HepG2 (cell line): ENCODE results near the gene CS. TPM values are rescaled to one million over a fixed set of nuclear protein-coding genes. Genes with fewer than 3 reads are reported as not detected.

Experiments
- ATAC-seq: fragments of 200-7000 bp; cut with Tn5 transposase; 3 replicates; pipeline ENCODE4 v1.9.1; 2020; ENCODE audit warnings: mild to moderate bottlenecking, moderate library complexity
- BruUV-seq: library from RNA; stranded (reverse); fragments of 400-500 nt; replicated peaks from 2 replicates; lab custom pipeline; 2021; lab: Mats Ljungman, UMichigan
- CTCF ChIA-PET: fragments of 300-600 bp; formaldehyde crosslinking; extraction: SDS; loops from one replicate; lab custom pipeline; 2021; ENCODE audit warnings: low total read pairs, inconsistent platforms, low intra/inter-chr PET ratio; lab: Yijun Ruan, JAX
- POLR2A ChIA-PET: fragments of 350-600 bp; sonication (Branson Sonifier 250); formaldehyde crosslinking; loops from one replicate; lab custom pipeline; 2020; ENCODE audit warnings: antibody characterized with exemption, inconsistent platforms; lab: Yijun Ruan, JAX
- DNase-seq: peaks from one replicate; pipeline ENCODE4 v3.0.0-alpha.2; 2015; ENCODE audit warnings: low spot score
- FAIRE-seq: peaks from 3 replicates; lab custom pipeline; 2011; peaks lifted over from hg19 to GRCh38; lab: Jason Lieb, UNC
- H2AFZ ChIP-seq: one replicate; pipeline ENCODE4 v1.6.1; 2011; ENCODE audit warnings: low read length, inconsistent platforms
- H3K27ac ChIP-seq: fragments of 300-600 bp; 3 replicates; pipeline ENCODE4 v1.8.0; 2011; ENCODE audit warnings: mixed run types, mild to moderate bottlenecking, mixed read lengths, low read length, inconsistent platforms; ENCODE audit not compliant: insufficient read depth; ENCODE audit errors: extremely low read length
- H3K27me3 ChIP-seq, 2 experiments: fragments of 200-600 bp in 1 of 2; 2 replicates in 1 of 2; 3 replicates in 1 of 2; pipeline versions ENCODE4 v1.6.0 to v1.8.0; 2011; ENCODE audit warnings: low read length in 2 of 2, mild to moderate bottlenecking in 2 of 2, moderate library complexity in 2 of 2, inconsistent platforms in 1 of 2; ENCODE audit not compliant: insufficient read depth in 2 of 2, control insufficient read depth in 1 of 2
- H3K36me3 ChIP-seq, 2 experiments: fragments of 200-600 bp in 1 of 2; replicated peaks in 1 of 2; 2 replicates in 1 of 2; 3 replicates in 1 of 2; pipeline versions ENCODE4 v1.5.1 to v1.8.0; 2011; ENCODE audit warnings: low read length in 2 of 2, inconsistent platforms in 1 of 2; ENCODE audit not compliant: insufficient read depth in 2 of 2, control insufficient read depth in 1 of 2
- H3K4me1 ChIP-seq: 2 replicates; pipeline ENCODE4 v1.5.1; 2012; ENCODE audit warnings: low read length, inconsistent platforms; ENCODE audit not compliant: insufficient read depth
- H3K4me2 ChIP-seq: 2 replicates; pipeline ENCODE4 v1.6.0; 2011; ENCODE audit warnings: low read depth, low read length, inconsistent platforms
- H3K4me3 ChIP-seq, 3 experiments: fragments of 200-600 bp in 1 of 3; sonication (generic), shearing (Covaris generic) in 1 of 3; replicated peaks in 1 of 3; 2 replicates each; pipeline ENCODE4 v1.5.1; 2011 to 2016; ENCODE audit warnings: low read length in 3 of 3, inconsistent platforms in 2 of 3, low read depth in 2 of 3, mild to moderate bottlenecking in 2 of 3, control low read depth in 1 of 3, mixed read lengths in 1 of 3; ENCODE audit not compliant: insufficient read depth in 1 of 3
- H3K79me2 ChIP-seq: one replicate; pipeline ENCODE4 v1.6.1; 2011; ENCODE audit warnings: low read length, inconsistent platforms; ENCODE audit not compliant: insufficient read depth
- H3K9ac ChIP-seq: 2 replicates; pipeline ENCODE4 v1.6.0; 2011; ENCODE audit warnings: mild to moderate bottlenecking, low read depth, low read length, inconsistent platforms; ENCODE audit not compliant: insufficient read depth
- H3K9me3 ChIP-seq: 2 replicates; pipeline ENCODE4 v1.5.1; 2012; ENCODE audit warnings: mild to moderate bottlenecking, low read length
- H4K20me1 ChIP-seq: 2 replicates; pipeline ENCODE4 v1.6.0; 2011; ENCODE audit warnings: inconsistent platforms, mild to moderate bottlenecking, low read length, moderate library complexity; ENCODE audit not compliant: insufficient read depth
- AGO2 ChIP-seq: fragments of 200-400 bp; formaldehyde crosslinking; optimal IDR thresholded peaks from 2 replicates; pipeline ENCODE3; 2017; ENCODE audit warnings: mild to moderate bottlenecking, low read depth, low read length, moderate library complexity
- GATAD2A ChIP-seq: IDR thresholded peaks from 2 replicates; pipeline ENCODE4 v1.6.1; 2016
- PATZ1 ChIP-seq: sonication (generic); formaldehyde crosslinking; IDR thresholded peaks from 2 replicates; pipeline ENCODE4 v1.4.0; 2020; ENCODE audit warnings: missing genetic modification reagents
- RBFOX2 ChIP-seq: fragments of 200-400 bp; formaldehyde crosslinking; IDR thresholded peaks from 2 replicates; pipeline ENCODE4 v1.6.1; 2017; ENCODE audit warnings: low read depth, mild to moderate bottlenecking, low read length
- ZBTB33 ChIP-seq: sonication (generic); formaldehyde crosslinking; IDR thresholded peaks from 2 replicates; pipeline ENCODE4 v1.4.0; 2020; ENCODE audit warnings: missing genetic modification reagents
- ZGPAT ChIP-seq: IDR thresholded peaks from 2 replicates; pipeline ENCODE4 v1.6.1; 2016; ENCODE audit warnings: mild to moderate bottlenecking
- WGBS: methylation state at CpG from one replicate; pipeline ENCODE4 v1.1.6; 2017; ENCODE audit warnings: low lambda C conversion rate; 5-methylcytosine and 5-hydroxymethylcytosine counted together
- in situ Hi-C: cut with HindIII; loops from 2 replicates; pipeline ENCODE4 v1.10.0; 2017; ENCODE audit warnings: low pct_unique_long_range_greater_than_20kb; ENCODE audit not compliant: extremely low pct_ligation_motif_present
- intact Hi-C: fragments of 100-400 bp; cut with micrococcal nuclease; formaldehyde crosslinking; loops from one replicate; pipeline ENCODE4 v1.10.0; 2022; ENCODE audit not compliant: unreplicated experiment
- polyA plus RNA-seq, 8 experiments: library from polyadenylated mRNA; depleted of rRNA in 3 of 8; stranded (reverse) in 7 of 8; unstranded in 1 of 8; fragments of >200 nt; fragmentation: Illumina TruSeq in 4 of 8; extraction: Trizol in 4 of 8; gene quantifications; 2 replicates each; pipeline versions ENCODE4 v1.2.1 to v1.2.3, GENCODE V29; 2011 to 2016; ENCODE audit warnings: low read depth in 4 of 8, missing spikeins in 1 of 8, mixed read lengths in 1 of 8; ENCODE audit not compliant: insufficient read depth in 1 of 8
- total RNA-seq, 5 experiments: library from RNA; depleted of rRNA; stranded (reverse); fragments of >200 nt; fragmentation: Illumina TruSeq; extraction: Trizol; gene quantifications; 2 replicates each; pipeline ENCODE4 v1.2.3, GENCODE V29; 2016; ENCODE audit warnings: low read depth in 1 of 5

The CS gene
- total and polyA plus RNA-seq, 2 of the 13 experiments (the other 11 are each of a cell fraction or from before 2014, with no cell fraction given), result 173 to 175 TPM

GRCh38 chr12:56243731-56244181 is 56.4 kb downstream of the CS start:
- no peak overlapping the region for H3K4me2 ChIP-seq
- POLR2A ChIA-PET, result interaction anchor here (1.0 to 1.5 kb wide), 3 partner anchors 13 to 24 kb away, joined by 3 to 6 read pairs (median 5); partner anchors contain the start of gene RNF41
- ATAC-seq, result no peak
- no peaks in the 10 kb centered on the region for H3K79me2 ChIP-seq
- FAIRE-seq, result no peak
- H3K27me3 ChIP-seq, result no peaks in the 10 kb centered on the region; a peak in 1 of 5 replicates
- peak; percentile 41 for DNase-seq
- H3K4me1 ChIP-seq, result peaks cover 26% of the 10 kb centered on the region
- H3K27ac ChIP-seq, result no peak overlapping the region
- 0 out of 2 replicates have a peak overlapping the region, but pooled peaks have one; percentile 11 for H3K9ac ChIP-seq
- H4K20me1 ChIP-seq, result no peaks in the 10 kb centered on the region
- no peaks in the 10 kb centered on the region for H3K9me3 ChIP-seq
- no TSS peak for BruUV-seq
- peaks cover 32 to 61% of the 10 kb centered on the region in 2 experiments for H3K36me3 ChIP-seq
- intact Hi-C loops, result no loop called here
- in situ Hi-C loops, result no loop called here
- WGBS, result 70% methylated on average over 3 of the region's 3 CpGs
- H3K4me3 ChIP-seq, result no peak overlapping the region
- no peak overlapping the region for H2AFZ ChIP-seq
- TF ChIP-seq PATZ1 (peak; percentile 75; the same call in 1 of the 2 replicates), GATAD2A (CRISPR knock-in tag) (no peak), ZBTB33 (peak; percentile 82)
- TF ChIP-seq, all 625 proteins: peak for 2
- CTCF ChIA-PET, result no interaction called here

GRCh38 chr12:56242986-56243385 is 57.1 kb downstream of the CS start:
- no peaks in the 10 kb centered on the region for H3K79me2 ChIP-seq
- no peak overlapping the region for H3K4me2 ChIP-seq
- DNase-seq, result no peak
- intact Hi-C loops (no loop called here), in situ Hi-C loops (no loop called here)
- POLR2A ChIA-PET, result interaction anchor here (1.5 kb wide), 1 partner anchor 21 kb away, joined by 6 read pairs; the partner anchor contains the start of gene RNF41
- H3K4me3 ChIP-seq, result no peak overlapping the region
- no peak overlapping the region for H2AFZ ChIP-seq
- FAIRE-seq, result no peak
- H3K27ac ChIP-seq, result no peak overlapping the region
- no peak overlapping the region for H3K9ac ChIP-seq
- no peaks in the 10 kb centered on the region for H4K20me1 ChIP-seq
- ATAC-seq, result no peak
- CTCF ChIA-PET, result no interaction called here
- no peaks in the 10 kb centered on the region for H3K9me3 ChIP-seq
- WGBS, result 96% methylated on average over 12 of the region's 13 CpGs
- no TSS peak for BruUV-seq
- H3K36me3 ChIP-seq, result peaks cover 28 to 54% of the 10 kb centered on the region in 2 experiments
- TF ChIP-seq AGO2 (peak; percentile 33), ZGPAT (no peak), RBFOX2 (0 out of 2 replicates have a peak, but pooled peaks have one; percentile 18)
- H3K27me3 ChIP-seq, result no peaks in the 10 kb centered on the region; a peak in 1 of 5 replicates
- H3K4me1 ChIP-seq, result peaks cover 26% of the 10 kb centered on the region
